HG03354 (cell line): Measurements from ENCODE around the gene MEGF9.
"Not testable (repeated sequence)": the region's sequence is repeated elsewhere in the genome, so short reads cannot be mapped to it uniquely, and the experiment has no call there.

Source experiments
- ATAC-seq: cut with Tn5 transposase; IDR thresholded peaks from one replicate; pipeline ENCODE4 v1.9.1; 2021; ENCODE audit warnings: mild to moderate bottlenecking; ENCODE audit not compliant: unreplicated experiment, poor library complexity, severe bottlenecking

MEGF9 gene

GRCh38 chr9:120636194-120636957, 77.9 kb downstream of the MEGF9 start:
- no peak for ATAC-seq

GRCh38 chr9:120635011-120635410, 79.3 kb downstream of the MEGF9 start:
- ATAC-seq = no peak

- no peak for ATAC-seq
These were observed 83.9 kb downstream of the MEGF9 start for GRCh38 chr9:120630333-120630732.

GRCh38 chr9:120628925-120629497, 85.3 kb downstream of the MEGF9 start:
- not testable (repeated sequence) for ATAC-seq

- no peak for ATAC-seq
These were observed 85.9 kb downstream of the MEGF9 start for GRCh38 chr9:120628207-120628924.

- no peak for ATAC-seq
These were observed 87.2 kb downstream of the MEGF9 start for GRCh38 chr9:120627073-120627472.

- no peak for ATAC-seq
These were observed 87.8 kb downstream of the MEGF9 start for GRCh38 chr9:120626512-120626911.

GRCh38 chr9:120625222-120625621, 89.0 kb downstream of the MEGF9 start:
- ATAC-seq = no peak

- ATAC-seq = no peak
These were observed 91.5 kb downstream of the MEGF9 start for GRCh38 chr9:120622790-120623189.

- ATAC-seq = no peak
These were observed 92.3 kb downstream of the MEGF9 start for GRCh38 chr9:120621941-120622340.

- ATAC-seq = peak; percentile 79
These were observed 94.3 kb downstream of the MEGF9 start for GRCh38 chr9:120619751-120620655.

GRCh38 chr9:120616966-120617935, 97.0 kb downstream of the MEGF9 start:
- no peak for ATAC-seq

- no peak for ATAC-seq
These were observed 102.1 kb downstream of the MEGF9 start for GRCh38 chr9:120612218-120612617.

- no peak for ATAC-seq
These were observed 102.6 kb downstream of the MEGF9 start for GRCh38 chr9:120611690-120612068.

- ATAC-seq = no peak
These were observed 103.1 kb downstream of the MEGF9 start for GRCh38 chr9:120610975-120611689.

- ATAC-seq = no peak
These were observed 104.6 kb downstream of the MEGF9 start for GRCh38 chr9:120609636-120610035.

- ATAC-seq = no peak
These were observed 105.8 kb downstream of the MEGF9 start for GRCh38 chr9:120608421-120608820.

- ATAC-seq = no peak
These were observed 110.7 kb downstream of the MEGF9 start for GRCh38 chr9:120603591-120603990.
